ENCODE measurements around the gene SLC25A28.

SLC25A28 gene

DNA sequence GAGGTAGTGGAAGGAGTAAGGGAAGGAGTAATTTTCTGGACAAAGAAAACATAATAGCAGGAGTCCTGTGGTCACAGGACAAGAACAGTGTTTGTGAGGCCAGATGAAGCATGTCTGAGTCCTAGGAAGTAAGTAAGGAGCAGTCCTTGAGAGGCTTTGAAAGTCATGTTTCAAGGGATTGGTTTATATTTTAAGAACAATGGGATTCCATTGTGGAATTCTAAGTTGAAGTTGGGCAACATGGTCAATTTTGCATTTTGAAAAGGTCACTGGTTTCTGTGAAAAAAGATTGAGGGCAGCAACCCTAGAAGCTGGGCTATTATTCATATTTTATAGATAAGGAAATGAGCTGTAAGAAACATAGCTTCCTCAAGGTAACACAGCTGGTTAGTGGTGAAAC, 10.8 kb upstream of the SLC25A28 start:
- H2BK5ac ChIP-seq (ENCODE audit: low read depth, low read length, poor library complexity, severe bottlenecking): no peak overlapping the region
- no peak overlapping the region for H4K8ac ChIP-seq (ENCODE audit: low read length)
- H3K18ac ChIP-seq (ENCODE audit: low read depth in 1 of 2, low read length in 2 of 2): no peak overlapping the region
- no peak overlapping the region for H3K27ac ChIP-seq (ENCODE audit: low read length, poor library complexity, severe bottlenecking)
- no peak overlapping the region for H3K4me2 ChIP-seq (ENCODE audit: low read length, poor library complexity, severe bottlenecking)
- H2BK12ac ChIP-seq (ENCODE audit: low read length in 2 of 2): no peak overlapping the region
- peak overlapping the region; percentile 52 for H3K9ac ChIP-seq (ENCODE audit: low read length)
- H3K4me1 ChIP-seq (ENCODE audit: control insufficient read depth, insufficient read depth, low read depth, low read length): no peaks in the 10 kb centered on the region
- no peaks in the 10 kb centered on the region for H3K27me3 ChIP-seq (ENCODE audit: control insufficient read depth in 1 of 2, insufficient read depth in 1 of 2, low read length in 2 of 2)
- no peaks in the 10 kb centered on the region for H3K79me1 ChIP-seq (replicated peaks; ENCODE audit: low read length, poor library complexity, severe bottlenecking)
- no peak overlapping the region for H2AK5ac ChIP-seq (ENCODE audit: low read length, severe bottlenecking)
- H2AFZ ChIP-seq (ENCODE audit: low read depth, low read length): no peak overlapping the region
- no peak overlapping the region for H3K23ac ChIP-seq (ENCODE audit: low read length in 2 of 2)
- H3K9me3 ChIP-seq (ENCODE audit: control insufficient read depth, low read length): no peaks in the 10 kb centered on the region
- no peak overlapping the region for H3K4ac ChIP-seq (ENCODE audit: low read depth in 1 of 2, low read length in 2 of 2)
- DNase-seq: no peak
- no peak overlapping the region for H2BK120ac ChIP-seq (ENCODE audit: low read depth, low read length)
- no peak overlapping the region for H2BK15ac ChIP-seq (ENCODE audit: low read depth, poor library complexity, severe bottlenecking)
- H3K36me3 ChIP-seq (ENCODE audit: control insufficient read depth in 1 of 2, insufficient read depth in 2 of 2, low read depth in 1 of 2, low read length in 2 of 2): no peaks in the 10 kb centered on the region
- H3K14ac ChIP-seq (ENCODE audit: low read length in 2 of 2): no peak overlapping the region
- no peak overlapping the region for H3K4me3 ChIP-seq (ENCODE audit: insufficient read depth in 1 of 2, low read depth in 1 of 2, low read length in 2 of 2)
- H4K91ac ChIP-seq (ENCODE audit: low read length): no peak overlapping the region

DNA sequence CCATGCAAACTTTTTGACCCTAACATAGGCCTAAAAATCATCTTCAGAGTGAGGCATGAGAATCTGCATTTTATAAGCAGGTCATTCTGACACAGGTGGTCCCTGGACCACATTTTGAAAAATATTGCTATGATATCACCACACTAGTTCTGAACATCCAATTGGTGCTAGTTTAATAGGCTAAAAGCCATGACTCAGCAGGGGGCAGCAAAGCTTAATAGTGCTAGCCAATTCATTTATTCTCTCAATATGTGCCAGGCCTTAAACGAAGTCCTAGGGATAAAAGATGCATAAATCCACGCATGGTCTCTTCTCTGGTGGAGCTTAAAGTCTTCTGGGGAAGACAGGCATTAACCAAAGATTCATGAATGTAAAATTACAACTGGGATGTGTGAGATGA, 10.2 kb upstream of the SLC25A28 start:
- no peak overlapping the region for H2BK120ac ChIP-seq (ENCODE audit: low read depth, low read length)
- no peak overlapping the region for H2BK15ac ChIP-seq (ENCODE audit: low read depth, poor library complexity, severe bottlenecking)
- H3K4me3 ChIP-seq (ENCODE audit: insufficient read depth in 1 of 2, low read depth in 1 of 2, low read length in 2 of 2): no peak overlapping the region
- H3K23ac ChIP-seq (ENCODE audit: low read length in 2 of 2): no peak overlapping the region
- H2BK12ac ChIP-seq (ENCODE audit: low read length in 2 of 2): no peak overlapping the region
- H2BK5ac ChIP-seq (ENCODE audit: low read depth, low read length, poor library complexity, severe bottlenecking): no peak overlapping the region
- H3K27me3 ChIP-seq (ENCODE audit: control insufficient read depth in 1 of 2, insufficient read depth in 1 of 2, low read length in 2 of 2): no peaks in the 10 kb centered on the region
- peak; percentile 60 for DNase-seq
- no peak overlapping the region for H3K14ac ChIP-seq (ENCODE audit: low read length in 2 of 2)
- no peak overlapping the region for H2AFZ ChIP-seq (ENCODE audit: low read depth, low read length)
- H3K79me1 ChIP-seq (replicated peaks; ENCODE audit: low read length, poor library complexity, severe bottlenecking): no peaks in the 10 kb centered on the region
- no peak overlapping the region for H3K18ac ChIP-seq (ENCODE audit: low read depth in 1 of 2, low read length in 2 of 2)
- 68% methylated on average over 2 of the region's 2 CpGs for WGBS
- no peak overlapping the region for H3K4me2 ChIP-seq (ENCODE audit: low read length, poor library complexity, severe bottlenecking)
- H4K91ac ChIP-seq (ENCODE audit: low read length): no peak overlapping the region
- no peak overlapping the region for H4K8ac ChIP-seq (ENCODE audit: low read length)
- H3K36me3 ChIP-seq (ENCODE audit: control insufficient read depth in 1 of 2, insufficient read depth in 2 of 2, low read depth in 1 of 2, low read length in 2 of 2): no peaks in the 10 kb centered on the region
- no peak overlapping the region for H3K27ac ChIP-seq (ENCODE audit: low read length, poor library complexity, severe bottlenecking)
- H3K9ac ChIP-seq (ENCODE audit: low read length): peak overlapping the region; percentile 52
- H3K4me1 ChIP-seq (ENCODE audit: control insufficient read depth, insufficient read depth, low read depth, low read length): no peaks in the 10 kb centered on the region
- H2AK5ac ChIP-seq (ENCODE audit: low read length, severe bottlenecking): no peak overlapping the region
- no peak overlapping the region for H3K4ac ChIP-seq (ENCODE audit: low read depth in 1 of 2, low read length in 2 of 2)
- no peaks in the 10 kb centered on the region for H3K9me3 ChIP-seq (ENCODE audit: control insufficient read depth, low read length)

DNA sequence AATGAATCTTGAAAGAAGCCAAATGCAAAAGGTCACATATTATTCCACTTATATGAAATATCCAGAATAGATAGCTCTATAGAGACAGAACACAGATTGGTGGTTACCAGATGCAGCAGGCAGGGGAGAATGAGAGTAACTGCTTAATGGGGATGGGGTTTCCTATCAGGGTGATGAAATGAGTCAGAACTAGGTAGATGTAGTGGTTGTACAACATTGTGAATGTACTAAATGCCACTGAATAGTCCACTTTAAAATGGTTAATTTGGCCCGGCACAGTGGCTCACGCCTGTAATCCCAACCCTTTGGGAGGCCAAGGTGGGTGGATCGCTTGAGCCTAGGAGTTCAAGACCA, 9.4 kb upstream of the SLC25A28 start:
- Histone ChIP-seq H3K4me2 (ENCODE audit: low read length, poor library complexity, severe bottlenecking) (no peak overlapping the region), H3K79me1 (replicated peaks; ENCODE audit: low read length, poor library complexity, severe bottlenecking) (no peaks in the 10 kb centered on the region), H3K14ac (ENCODE audit: low read length in 2 of 2) (no peak overlapping the region), H2AK5ac (ENCODE audit: low read length, severe bottlenecking) (no peak overlapping the region), H3K18ac (ENCODE audit: low read depth in 1 of 2, low read length in 2 of 2) (no peak overlapping the region), H2BK5ac (ENCODE audit: low read depth, low read length, poor library complexity, severe bottlenecking) (no peak overlapping the region), H3K9ac (ENCODE audit: low read length) (no peak overlapping the region), H3K4me1 (ENCODE audit: control insufficient read depth, insufficient read depth, low read depth, low read length) (no peaks in the 10 kb centered on the region), H2BK15ac (ENCODE audit: low read depth, poor library complexity, severe bottlenecking) (no peak overlapping the region), H3K9me3 (ENCODE audit: control insufficient read depth, low read length) (no peaks in the 10 kb centered on the region), H3K27me3 (ENCODE audit: control insufficient read depth in 1 of 2, insufficient read depth in 1 of 2, low read length in 2 of 2) (no peaks in the 10 kb centered on the region), H3K27ac (ENCODE audit: low read length, poor library complexity, severe bottlenecking) (no peak overlapping the region), H2AFZ (ENCODE audit: low read depth, low read length) (no peak overlapping the region), H2BK120ac (ENCODE audit: low read depth, low read length) (no peak overlapping the region), H3K36me3 (ENCODE audit: control insufficient read depth in 1 of 2, insufficient read depth in 2 of 2, low read depth in 1 of 2, low read length in 2 of 2) (no peaks in the 10 kb centered on the region), H4K91ac (ENCODE audit: low read length) (no peak overlapping the region), H4K8ac (ENCODE audit: low read length) (no peak overlapping the region), H2BK12ac (ENCODE audit: low read length in 2 of 2) (no peak overlapping the region), H3K23ac (ENCODE audit: low read length in 2 of 2) (no peak overlapping the region), H3K4me3 (ENCODE audit: insufficient read depth in 1 of 2, low read depth in 1 of 2, low read length in 2 of 2) (no peak overlapping the region), H3K4ac (ENCODE audit: low read depth in 1 of 2, low read length in 2 of 2) (no peak overlapping the region)
- 91% methylated on average over 2 of the region's 3 CpGs for WGBS
- DNase-seq: no peak

DNA sequence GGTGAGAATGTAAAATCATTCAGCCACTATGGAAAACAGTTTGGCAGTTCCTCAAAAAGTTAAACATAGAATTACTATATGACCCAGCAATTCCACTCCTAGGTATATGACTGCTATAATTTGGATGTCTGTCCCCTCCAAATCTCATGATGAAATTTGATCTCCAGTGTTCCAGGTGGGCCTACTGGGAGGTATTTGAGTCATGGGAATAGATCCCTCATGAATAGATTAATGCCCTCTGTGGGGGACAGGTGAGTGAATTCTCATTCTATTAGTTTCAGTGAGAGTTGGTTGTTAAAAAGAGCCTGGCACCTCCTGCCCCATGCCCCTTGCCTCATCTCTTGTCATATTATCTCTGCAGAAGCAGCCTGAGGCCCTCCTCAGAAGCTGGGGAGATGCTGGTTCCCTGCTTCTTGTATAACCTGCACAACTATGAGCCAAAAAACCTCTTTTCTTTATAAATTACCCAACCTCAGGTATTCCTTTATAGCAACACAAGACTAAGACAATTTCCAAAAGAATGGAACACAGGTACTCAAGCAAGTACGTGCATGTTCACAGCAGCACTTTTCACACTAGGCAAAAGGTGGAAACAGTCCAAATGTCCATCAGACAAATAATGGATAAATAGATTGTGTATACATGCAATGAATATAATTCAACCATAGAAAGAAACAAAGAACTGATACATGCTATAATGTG, 8.8 kb upstream of the SLC25A28 start:
- H4K91ac ChIP-seq (ENCODE audit: low read length): no peak overlapping the region
- no peak overlapping the region for H2BK120ac ChIP-seq (ENCODE audit: low read depth, low read length)
- no peak overlapping the region for H3K4me3 ChIP-seq (ENCODE audit: insufficient read depth in 1 of 2, low read depth in 1 of 2, low read length in 2 of 2)
- H3K36me3 ChIP-seq (ENCODE audit: control insufficient read depth in 1 of 2, insufficient read depth in 2 of 2, low read depth in 1 of 2, low read length in 2 of 2): no peaks in the 10 kb centered on the region
- H2BK12ac ChIP-seq (ENCODE audit: low read length in 2 of 2): no peak overlapping the region
- H3K4me1 ChIP-seq (ENCODE audit: control insufficient read depth, insufficient read depth, low read depth, low read length): no peaks in the 10 kb centered on the region
- no peak overlapping the region for H4K8ac ChIP-seq (ENCODE audit: low read length)
- H2AFZ ChIP-seq (ENCODE audit: low read depth, low read length): no peak overlapping the region
- no peak overlapping the region for H3K27ac ChIP-seq (ENCODE audit: low read length, poor library complexity, severe bottlenecking)
- H3K14ac ChIP-seq (ENCODE audit: low read length in 2 of 2): no peak overlapping the region
- no peak overlapping the region for H3K18ac ChIP-seq (ENCODE audit: low read depth in 1 of 2, low read length in 2 of 2)
- H3K4ac ChIP-seq (ENCODE audit: low read depth in 1 of 2, low read length in 2 of 2): no peak overlapping the region
- H3K79me1 ChIP-seq (replicated peaks; ENCODE audit: low read length, poor library complexity, severe bottlenecking): no peaks in the 10 kb centered on the region
- H2BK5ac ChIP-seq (ENCODE audit: low read depth, low read length, poor library complexity, severe bottlenecking): no peak overlapping the region
- no peak overlapping the region for H2BK15ac ChIP-seq (ENCODE audit: low read depth, poor library complexity, severe bottlenecking)
- H3K27me3 ChIP-seq (ENCODE audit: control insufficient read depth in 1 of 2, insufficient read depth in 1 of 2, low read length in 2 of 2): no peaks in the 10 kb centered on the region
- H3K4me2 ChIP-seq (ENCODE audit: low read length, poor library complexity, severe bottlenecking): no peak overlapping the region
- H3K9me3 ChIP-seq (ENCODE audit: control insufficient read depth, low read length): no peaks in the 10 kb centered on the region
- no peak overlapping the region for H3K23ac ChIP-seq (ENCODE audit: low read length in 2 of 2)
- H3K9ac ChIP-seq (ENCODE audit: low read length): no peak overlapping the region
- H2AK5ac ChIP-seq (ENCODE audit: low read length, severe bottlenecking): no peak overlapping the region
- DNase-seq: no peak
- WGBS: 57% methylated on average over 1 of the region's 1 CpG

All from mesenchymal stem cell (in vitro differentiated cells and primary cell).